Chondrocyte (in vitro differentiated cells): ENCODE results near the gene TAF6. TPM values are rescaled to one million over a fixed set of nuclear protein-coding genes. Genes with fewer than 3 reads are reported as not detected.

Experiments
- DNase-seq: peaks from one replicate; pipeline ENCODE4 v3.0.0; 2021; ENCODE audit warnings: mixed read lengths, low spot score
- H3K27ac Mint-ChIP-seq: one replicate; pipeline ENCODE4 v1.8.0; 2021; ENCODE audit warnings: mild to moderate bottlenecking, moderate library complexity, mixed read lengths; ENCODE audit not compliant: unreplicated experiment
- H3K27me3 Mint-ChIP-seq: 2 replicates; pipeline ENCODE4 v1.8.0; 2021; ENCODE audit warnings: low read depth, mixed read lengths
- H3K36me3 Mint-ChIP-seq: 2 replicates; pipeline ENCODE4 v1.8.0; 2021; ENCODE audit warnings: low read depth, mixed read lengths
- H3K4me1 Mint-ChIP-seq: 2 replicates; pipeline ENCODE4 v1.8.0; 2021; ENCODE audit warnings: low read depth, mild to moderate bottlenecking, mixed read lengths
- H3K4me3 Mint-ChIP-seq: one replicate; pipeline ENCODE4 v1.8.0; 2021; ENCODE audit warnings: mild to moderate bottlenecking, moderate library complexity, mixed read lengths; ENCODE audit not compliant: unreplicated experiment
- H3K9me3 Mint-ChIP-seq: 2 replicates; pipeline ENCODE4 v1.8.0; 2021; ENCODE audit warnings: low read depth, mixed read lengths
- total RNA-seq: library from RNA; stranded (reverse); gene quantifications from 3 replicates; pipeline ENCODE4 v1.2.1, GENCODE V29; 2021
- TF ChIP-seq, protein P1 (sequence below): fragments of 200-600 bp; sonication (generic); IDR thresholded peaks from 2 replicates; pipeline ENCODE4 v1.5.0; 2021; ENCODE audit warnings: antibody characterized with exemption, mild to moderate bottlenecking, moderate library complexity

TAF6 gene
- total RNA-seq, 1 donor from 2014 or later, result 54.9 TPM

DNA sequence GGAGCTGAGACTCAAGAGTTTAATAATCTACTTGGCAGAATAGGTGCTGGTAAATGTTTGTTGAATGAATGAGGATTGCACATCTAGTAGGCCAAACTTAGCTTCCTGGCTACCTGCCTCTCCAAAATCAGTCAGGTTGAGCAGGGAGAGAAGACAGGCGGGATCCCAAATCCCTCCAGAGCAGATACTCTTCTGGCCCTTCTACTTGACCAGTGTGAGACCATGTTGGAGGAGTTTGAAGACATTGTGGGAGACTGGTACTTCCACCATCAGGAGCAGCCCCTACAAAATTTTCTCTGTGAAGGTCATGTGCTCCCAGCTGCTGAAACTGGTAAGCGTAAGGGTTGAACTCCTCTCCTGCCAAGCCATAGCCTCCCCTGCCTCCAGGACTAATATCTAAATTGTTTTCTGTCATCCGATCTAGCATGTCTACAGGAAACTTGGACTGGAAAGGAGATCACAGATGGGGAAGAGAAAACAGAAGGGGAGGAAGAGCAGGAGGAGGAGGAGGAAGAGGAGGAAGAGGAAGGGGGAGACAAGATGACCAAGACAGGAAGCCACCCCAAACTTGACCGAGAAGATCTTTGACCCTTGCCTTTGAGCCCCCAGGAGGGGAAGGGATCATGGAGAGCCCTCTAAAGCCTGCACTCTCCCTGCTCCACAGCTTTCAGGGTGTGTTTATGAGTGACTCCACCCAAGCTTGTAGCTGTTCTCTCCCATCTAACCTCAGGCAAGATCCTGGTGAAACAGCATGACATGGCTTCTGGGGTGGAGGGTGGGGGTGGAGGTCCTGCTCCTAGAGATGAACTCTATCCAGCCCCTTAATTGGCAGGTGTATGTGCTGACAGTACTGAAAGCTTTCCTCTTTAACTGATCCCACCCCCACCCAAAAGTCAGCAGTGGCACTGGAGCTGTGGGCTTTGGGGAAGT is 5.4 kb upstream of the TAF6 start:
- Mint-ChIP-seq H3K27me3 (no peaks in the 10 kb centered on the region), H3K4me3 (no peak overlapping the region), H3K36me3 (peaks cover 2% of the 10 kb centered on the region), H3K4me1 (peaks cover 28% of the 10 kb centered on the region), H3K27ac (no peak overlapping the region), H3K9me3 (no peaks in the 10 kb centered on the region)
- DNase-seq, result no peak
- TF ChIP-seq, protein P1, sequence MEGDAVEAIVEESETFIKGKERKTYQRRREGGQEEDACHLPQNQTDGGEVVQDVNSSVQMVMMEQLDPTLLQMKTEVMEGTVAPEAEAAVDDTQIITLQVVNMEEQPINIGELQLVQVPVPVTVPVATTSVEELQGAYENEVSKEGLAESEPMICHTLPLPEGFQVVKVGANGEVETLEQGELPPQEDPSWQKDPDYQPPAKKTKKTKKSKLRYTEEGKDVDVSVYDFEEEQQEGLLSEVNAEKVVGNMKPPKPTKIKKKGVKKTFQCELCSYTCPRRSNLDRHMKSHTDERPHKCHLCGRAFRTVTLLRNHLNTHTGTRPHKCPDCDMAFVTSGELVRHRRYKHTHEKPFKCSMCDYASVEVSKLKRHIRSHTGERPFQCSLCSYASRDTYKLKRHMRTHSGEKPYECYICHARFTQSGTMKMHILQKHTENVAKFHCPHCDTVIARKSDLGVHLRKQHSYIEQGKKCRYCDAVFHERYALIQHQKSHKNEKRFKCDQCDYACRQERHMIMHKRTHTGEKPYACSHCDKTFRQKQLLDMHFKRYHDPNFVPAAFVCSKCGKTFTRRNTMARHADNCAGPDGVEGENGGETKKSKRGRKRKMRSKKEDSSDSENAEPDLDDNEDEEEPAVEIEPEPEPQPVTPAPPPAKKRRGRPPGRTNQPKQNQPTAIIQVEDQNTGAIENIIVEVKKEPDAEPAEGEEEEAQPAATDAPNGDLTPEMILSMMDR, result no peak

GRCh38 chr7:100122568-100122967 is 3.4 kb upstream of the TAF6 start:
- H3K27ac Mint-ChIP-seq, result no peak overlapping the region
- peaks cover 2% of the 10 kb centered on the region for H3K36me3 Mint-ChIP-seq
- no peak overlapping the region for H3K4me3 Mint-ChIP-seq

DNA sequence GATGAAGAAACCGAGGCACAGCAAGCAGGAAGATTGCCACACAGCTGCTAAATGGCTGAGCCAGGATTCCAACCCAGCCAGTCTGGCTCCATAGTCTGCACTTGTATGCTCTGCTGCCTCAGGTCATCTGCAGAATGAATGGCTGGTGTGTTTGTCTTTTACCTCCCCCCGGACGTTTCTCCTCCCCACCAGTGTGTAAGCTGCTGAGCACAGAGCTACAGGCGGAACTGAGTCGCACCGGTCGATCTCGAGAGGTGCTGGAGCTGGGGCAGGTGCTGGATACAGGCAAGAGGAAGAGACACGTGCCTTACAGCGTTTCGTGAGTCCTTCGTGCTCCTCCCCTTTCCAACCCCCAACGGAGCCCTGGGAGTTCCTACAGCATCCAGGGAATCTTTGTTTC is 2.9 kb upstream of the TAF6 start:
- Mint-ChIP-seq H3K36me3 (peaks cover 2% of the 10 kb centered on the region), H3K4me3 (no peak overlapping the region), H3K27ac (peak overlapping the region; percentile 27), H3K9me3 (no peaks in the 10 kb centered on the region), H3K27me3 (no peaks in the 10 kb centered on the region), H3K4me1 (peaks cover 32% of the 10 kb centered on the region)
- TF ChIP-seq, protein P1, result no peak
- DNase-seq, result no peak

More at GRCh38 chr7:100122568-100122967, 3.4 kb upstream of the TAF6 start:
- Mint-ChIP-seq H3K4me1 (peaks cover 32% of the 10 kb centered on the region), H3K9me3 (no peaks in the 10 kb centered on the region), H3K27me3 (no peaks in the 10 kb centered on the region)
- TF ChIP-seq, protein P1, result no peak
- no peak for DNase-seq

DNA sequence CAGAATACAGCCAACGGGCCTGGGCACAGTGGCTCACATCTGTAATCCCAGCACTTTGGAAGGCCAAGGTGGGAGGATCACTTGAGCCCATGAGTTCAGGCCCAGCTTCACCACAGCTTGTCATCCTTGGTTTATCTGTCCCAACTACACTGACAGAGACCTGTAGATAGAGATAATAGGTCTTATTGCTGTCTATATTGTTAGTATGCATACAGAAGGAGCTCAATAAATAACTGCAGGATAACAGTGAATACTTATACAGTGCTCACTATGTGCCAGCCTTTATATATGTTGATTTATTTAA is 1.5 kb upstream of the TAF6 start:
- no peaks in the 10 kb centered on the region for H3K27me3 Mint-ChIP-seq
- peak overlapping the region; percentile 96 for H3K27ac Mint-ChIP-seq
- H3K4me3 Mint-ChIP-seq, result peak overlapping the region; percentile 86
- no peak for DNase-seq
- H3K9me3 Mint-ChIP-seq, result no peaks in the 10 kb centered on the region
- H3K4me1 Mint-ChIP-seq, result peaks cover 24% of the 10 kb centered on the region
- TF ChIP-seq, protein P1, result no peak
- H3K36me3 Mint-ChIP-seq, result peaks cover 2% of the 10 kb centered on the region

- no peaks in the 10 kb centered on the region for H3K27me3 Mint-ChIP-seq
- peaks cover 2% of the 10 kb centered on the region for H3K36me3 Mint-ChIP-seq
- H3K9me3 Mint-ChIP-seq, result no peaks in the 10 kb centered on the region
- H3K4me1 Mint-ChIP-seq, result peaks cover 21% of the 10 kb centered on the region
- peak overlapping the region; percentile 96 for H3K27ac Mint-ChIP-seq
- H3K4me3 Mint-ChIP-seq, result peak overlapping the region; percentile 86
- no peak for DNase-seq
- TF ChIP-seq, protein P1, result no peak
These were observed 993 bp upstream of the TAF6 start for GRCh38 chr7:100119970-100120732.
